Osteoblast (primary cell): ENCODE measurements around the gene C20orf141. TPM values are rescaled to one million over a fixed set of nuclear protein-coding genes. Genes with fewer than 3 reads are reported as not detected.

ENCODE experiments used
- DNase-seq: peaks from one replicate; pipeline ENCODE4 v3.0.0; 2011; ENCODE audit warnings: low spot score, mixed read lengths; ENCODE audit not compliant: insufficient read length; ENCODE audit errors: missing footprints
- H2AFZ ChIP-seq: 2 replicates; pipeline ENCODE4 v1.6.0; 2011; ENCODE audit warnings: mild to moderate bottlenecking, low read length
- H3K27ac ChIP-seq: 2 replicates; pipeline ENCODE4 v1.5.1; 2011; ENCODE audit warnings: mild to moderate bottlenecking, low read depth, low read length, moderate library complexity
- H3K27me3 ChIP-seq: 2 replicates; pipeline ENCODE4 v1.6.0; 2012; ENCODE audit warnings: mild to moderate bottlenecking, control low read depth, inconsistent platforms, low read length, moderate library complexity; ENCODE audit not compliant: insufficient read depth
- H3K36me3 ChIP-seq: 2 replicates; pipeline ENCODE4 v1.5.1; 2011; ENCODE audit warnings: mild to moderate bottlenecking, low read length, control low read depth, moderate library complexity; ENCODE audit not compliant: insufficient read depth
- H3K4me1 ChIP-seq: 2 replicates; pipeline ENCODE4 v1.5.1; 2011; ENCODE audit warnings: mild to moderate bottlenecking, low read length, control low read depth, moderate library complexity; ENCODE audit not compliant: insufficient read depth
- H3K4me2 ChIP-seq: 2 replicates; pipeline ENCODE4 v1.6.0; 2011; ENCODE audit warnings: mild to moderate bottlenecking, low read length; ENCODE audit not compliant: insufficient read depth
- H3K4me3 ChIP-seq: fragments of 200-600 bp; sonication (generic); 3 replicates; pipeline ENCODE4 v1.5.1; 2012; ENCODE audit warnings: mild to moderate bottlenecking, low read length, inconsistent platforms; ENCODE audit not compliant: insufficient read depth
- H3K79me2 ChIP-seq: 2 replicates; pipeline ENCODE4 v1.6.0; 2012; ENCODE audit warnings: mild to moderate bottlenecking, low read length, control low read depth, inconsistent platforms; ENCODE audit not compliant: insufficient read depth
- H3K9me3 ChIP-seq: 2 replicates; pipeline ENCODE4 v1.5.1; 2011; ENCODE audit warnings: low read depth, low read length, control low read depth
- H4K20me1 ChIP-seq: 2 replicates; pipeline ENCODE4 v1.6.0; 2012; ENCODE audit warnings: mild to moderate bottlenecking, low read length, control low read depth; ENCODE audit not compliant: insufficient read depth
- total RNA-seq: library from RNA; depleted of rRNA; stranded (reverse); fragments of >200 nt; gene quantifications from 2 replicates; pipeline ENCODE4 v1.2.3, GENCODE V29; 2012
- TF ChIP-seq, protein P1 (sequence below): IDR thresholded peaks from 2 replicates; pipeline ENCODE4 v1.5.1; 2011; ENCODE audit warnings: mild to moderate bottlenecking, low read depth, low read length, moderate library complexity; ENCODE audit errors: extremely low read depth

Gene C20orf141
- total RNA-seq, 1 donor: 0.36 TPM

DNA sequence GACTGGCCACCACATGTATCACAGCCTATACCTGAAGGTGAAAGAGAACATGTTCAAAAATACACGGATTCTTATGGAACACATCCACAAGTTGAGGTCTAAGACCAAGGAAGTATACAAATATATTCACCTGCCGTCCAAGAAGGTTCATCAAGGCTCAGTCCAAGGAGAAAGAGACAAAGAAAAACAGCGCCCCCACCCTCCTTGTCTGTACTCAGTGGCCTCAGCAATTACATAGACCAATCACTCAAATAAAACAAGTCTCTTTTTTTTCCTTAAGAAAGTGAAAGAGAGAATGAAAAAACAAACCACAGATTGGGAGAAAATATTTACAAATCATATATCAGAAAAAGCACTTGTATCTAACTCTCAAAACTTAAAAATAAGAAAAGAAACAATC lies 33.8 kb upstream of the C20orf141 start:
- H2AFZ ChIP-seq: no peak overlapping the region
- no peaks in the 10 kb centered on the region for H3K79me2 ChIP-seq
- DNase-seq: no peak
- no peaks in the 10 kb centered on the region for H3K36me3 ChIP-seq
- no peak overlapping the region for H3K27ac ChIP-seq
- no peak overlapping the region for H3K4me2 ChIP-seq
- H3K9me3 ChIP-seq: no peaks in the 10 kb centered on the region
- TF ChIP-seq, protein P1, sequence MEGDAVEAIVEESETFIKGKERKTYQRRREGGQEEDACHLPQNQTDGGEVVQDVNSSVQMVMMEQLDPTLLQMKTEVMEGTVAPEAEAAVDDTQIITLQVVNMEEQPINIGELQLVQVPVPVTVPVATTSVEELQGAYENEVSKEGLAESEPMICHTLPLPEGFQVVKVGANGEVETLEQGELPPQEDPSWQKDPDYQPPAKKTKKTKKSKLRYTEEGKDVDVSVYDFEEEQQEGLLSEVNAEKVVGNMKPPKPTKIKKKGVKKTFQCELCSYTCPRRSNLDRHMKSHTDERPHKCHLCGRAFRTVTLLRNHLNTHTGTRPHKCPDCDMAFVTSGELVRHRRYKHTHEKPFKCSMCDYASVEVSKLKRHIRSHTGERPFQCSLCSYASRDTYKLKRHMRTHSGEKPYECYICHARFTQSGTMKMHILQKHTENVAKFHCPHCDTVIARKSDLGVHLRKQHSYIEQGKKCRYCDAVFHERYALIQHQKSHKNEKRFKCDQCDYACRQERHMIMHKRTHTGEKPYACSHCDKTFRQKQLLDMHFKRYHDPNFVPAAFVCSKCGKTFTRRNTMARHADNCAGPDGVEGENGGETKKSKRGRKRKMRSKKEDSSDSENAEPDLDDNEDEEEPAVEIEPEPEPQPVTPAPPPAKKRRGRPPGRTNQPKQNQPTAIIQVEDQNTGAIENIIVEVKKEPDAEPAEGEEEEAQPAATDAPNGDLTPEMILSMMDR: no peak
- no peaks in the 10 kb centered on the region for H3K4me1 ChIP-seq
- H3K27me3 ChIP-seq: peaks cover 59% of the 10 kb centered on the region
- H4K20me1 ChIP-seq: no peaks in the 10 kb centered on the region
- no peak overlapping the region for H3K4me3 ChIP-seq

DNA sequence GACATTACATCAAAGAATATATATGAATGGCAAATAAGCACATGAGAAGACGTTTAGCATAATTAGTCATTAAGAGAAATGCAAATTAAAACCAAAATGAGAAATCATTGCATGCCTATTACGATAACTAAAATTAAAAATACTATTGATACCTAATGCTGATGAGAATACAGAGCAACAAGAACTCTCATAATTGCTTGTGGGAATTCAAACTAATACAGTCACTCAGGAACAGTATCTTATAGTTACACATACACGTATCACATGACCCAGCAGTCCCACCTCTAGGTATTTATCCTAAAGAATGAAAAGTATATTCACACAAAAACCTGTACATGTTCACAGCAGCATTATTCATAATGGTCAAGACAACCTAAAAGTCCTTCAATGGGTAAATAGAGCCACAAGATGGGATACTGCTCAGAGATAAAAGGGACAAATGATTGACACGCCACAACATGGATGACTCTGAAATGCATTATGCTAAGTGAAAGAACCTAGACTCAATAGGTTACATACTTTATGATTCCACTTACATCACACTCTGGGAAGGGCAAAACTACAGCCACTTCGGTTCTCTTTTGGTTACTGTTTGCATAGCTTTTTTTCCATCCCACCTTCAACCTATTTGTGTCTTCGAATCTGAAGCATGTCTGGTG lies 30.8 kb upstream of the C20orf141 start:
- Histone ChIP-seq H2AFZ (no peak overlapping the region), H3K4me3 (no peak overlapping the region), H3K4me1 (no peaks in the 10 kb centered on the region), H3K79me2 (no peaks in the 10 kb centered on the region), H3K36me3 (no peaks in the 10 kb centered on the region), H4K20me1 (no peaks in the 10 kb centered on the region), H3K27ac (no peak overlapping the region), H3K27me3 (peaks cover 44% of the 10 kb centered on the region), H3K4me2 (no peak overlapping the region), H3K9me3 (peaks cover 2% of the 10 kb centered on the region)
- TF ChIP-seq, protein P1: no peak
- no peak for DNase-seq

DNA sequence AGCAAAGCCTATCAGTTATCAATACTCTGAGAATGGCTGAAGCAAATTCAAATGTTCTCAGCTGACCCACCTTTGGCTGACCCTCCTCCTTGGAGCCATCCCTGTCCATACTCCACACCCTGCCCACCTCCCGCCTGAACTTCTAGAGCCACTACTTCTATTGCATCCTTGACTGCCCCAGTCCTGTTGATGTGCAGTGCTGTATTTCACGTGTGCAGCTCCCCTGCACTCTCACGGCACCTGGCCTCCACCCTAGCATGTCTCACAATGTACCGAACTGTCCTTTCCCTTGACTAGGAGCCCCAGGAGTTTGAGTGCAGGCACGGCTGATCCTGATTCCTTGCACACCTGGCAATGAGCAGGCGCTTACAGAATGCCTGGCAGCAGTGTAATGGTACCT lies 21.3 kb upstream of the C20orf141 start:
- DNase-seq: peak; percentile 58
- no peaks in the 10 kb centered on the region for H3K79me2 ChIP-seq
- H3K27ac ChIP-seq: no peak overlapping the region
- no peaks in the 10 kb centered on the region for H3K36me3 ChIP-seq
- TF ChIP-seq, protein P1: no peak
- peaks cover 57% of the 10 kb centered on the region for H3K27me3 ChIP-seq
- H3K4me2 ChIP-seq: no peak overlapping the region
- no peak overlapping the region for H2AFZ ChIP-seq
- no peaks in the 10 kb centered on the region for H3K9me3 ChIP-seq
- peaks cover 3% of the 10 kb centered on the region for H4K20me1 ChIP-seq
- H3K4me1 ChIP-seq: no peaks in the 10 kb centered on the region
- no peak overlapping the region for H3K4me3 ChIP-seq

DNA sequence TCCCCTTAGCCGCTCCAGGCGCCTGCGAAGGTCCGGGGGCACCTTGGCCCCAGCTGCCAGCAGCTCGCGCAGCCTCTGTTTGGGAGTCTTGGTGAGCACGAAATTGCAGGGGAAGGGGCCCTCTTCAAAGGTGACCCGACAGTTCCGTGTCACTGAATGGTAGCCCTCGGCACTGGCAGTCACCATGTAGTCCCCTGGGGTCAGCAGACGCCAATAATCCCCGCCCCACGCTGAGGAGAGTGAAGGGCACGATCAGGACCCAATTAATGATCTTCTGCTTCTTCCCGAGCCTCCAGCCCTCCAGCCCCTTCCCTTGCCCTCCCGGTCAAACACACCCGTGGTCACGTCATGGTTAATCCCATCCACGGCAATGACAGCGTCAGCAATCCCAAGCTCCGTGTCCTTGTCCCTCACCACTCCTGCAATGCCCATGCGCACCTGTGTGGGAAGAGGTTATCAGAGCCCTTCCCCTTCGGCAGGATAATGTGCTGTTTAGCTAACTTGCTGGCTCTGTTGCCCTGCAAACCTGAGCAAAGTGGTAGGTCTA lies 20.5 kb upstream of the C20orf141 start:
- TF ChIP-seq, protein P1: no peak
- no peaks in the 10 kb centered on the region for H3K36me3 ChIP-seq
- H2AFZ ChIP-seq: no peak overlapping the region
- peaks cover 56% of the 10 kb centered on the region for H3K27me3 ChIP-seq
- no peak overlapping the region for H3K4me3 ChIP-seq
- no peaks in the 10 kb centered on the region for H3K4me1 ChIP-seq
- peak; percentile 68 for DNase-seq
- no peak overlapping the region for H3K4me2 ChIP-seq
- no peaks in the 10 kb centered on the region for H3K9me3 ChIP-seq
- H3K27ac ChIP-seq: no peak overlapping the region
- H3K79me2 ChIP-seq: no peaks in the 10 kb centered on the region
- peaks cover 3% of the 10 kb centered on the region for H4K20me1 ChIP-seq
